Measurements from ENCODE around the gene TAMM41. TPM values are rescaled to one million over a fixed set of nuclear protein-coding genes. Genes with fewer than 3 reads are reported as not detected.
"Not testable (repeated sequence)": the region's sequence is repeated elsewhere in the genome, so short reads cannot be mapped to it uniquely, and the experiment has no call there.

The TAMM41 gene, protein sequence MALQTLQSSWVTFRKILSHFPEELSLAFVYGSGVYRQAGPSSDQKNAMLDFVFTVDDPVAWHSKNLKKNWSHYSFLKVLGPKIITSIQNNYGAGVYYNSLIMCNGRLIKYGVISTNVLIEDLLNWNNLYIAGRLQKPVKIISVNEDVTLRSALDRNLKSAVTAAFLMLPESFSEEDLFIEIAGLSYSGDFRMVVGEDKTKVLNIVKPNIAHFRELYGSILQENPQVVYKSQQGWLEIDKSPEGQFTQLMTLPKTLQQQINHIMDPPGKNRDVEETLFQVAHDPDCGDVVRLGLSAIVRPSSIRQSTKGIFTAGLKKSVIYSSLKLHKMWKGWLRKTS
- 10 to 100 TPM in 3 of 4 donors, 1 to 10 TPM in 1; 4.9 to 29.9 (median 19.1) TPM for total RNA-seq

DNA sequence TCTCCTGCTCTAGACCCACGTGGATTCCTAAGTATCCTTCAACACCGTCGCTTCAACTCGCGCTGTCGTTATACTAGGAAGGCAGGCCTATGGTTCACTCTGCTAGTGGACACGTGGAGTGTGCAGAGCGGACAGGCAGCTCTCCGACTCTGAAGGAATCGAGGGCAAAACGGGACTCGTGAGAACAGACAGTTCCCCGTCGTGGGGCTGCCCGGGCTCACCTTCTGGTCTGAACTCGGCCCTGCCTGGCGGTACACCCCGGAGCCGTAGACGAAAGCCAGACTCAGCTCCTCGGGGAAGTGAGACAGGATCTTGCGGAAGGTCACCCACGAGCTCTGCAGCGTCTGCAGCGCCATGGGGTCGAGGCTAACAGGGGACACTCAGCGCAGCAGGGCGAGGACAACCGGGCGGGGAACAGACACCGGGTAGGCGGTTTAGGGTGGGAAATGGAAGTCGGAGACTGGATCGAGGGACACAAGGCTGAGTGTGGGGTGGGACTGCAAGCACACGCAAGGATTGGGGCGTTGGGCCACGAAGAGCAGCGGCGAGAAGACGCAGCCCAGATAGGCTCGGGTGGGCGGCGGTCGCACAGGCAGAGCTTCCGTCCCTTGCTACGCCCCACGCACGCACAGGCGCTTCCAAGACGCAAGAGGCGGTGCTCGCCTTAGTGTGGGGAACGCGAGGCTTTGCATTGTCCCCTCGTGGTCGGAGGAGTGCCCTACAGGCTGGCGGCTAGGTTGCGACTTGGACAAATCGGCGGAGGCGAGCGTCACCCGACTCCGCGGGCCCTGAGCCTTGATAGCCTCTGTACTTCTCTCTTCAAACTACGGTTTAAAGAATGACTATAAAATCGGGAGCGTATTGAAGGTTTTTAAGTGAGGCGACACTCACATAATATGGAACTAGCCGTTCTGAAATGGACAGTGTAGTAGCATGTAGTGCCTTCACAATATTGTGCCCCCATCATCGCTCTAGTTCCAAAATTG, at the start of gene TAMM41:
Gene TAMM41 (minus strand): TSS at position 605 of the 986 bp plus-strand sequence. CDS start 249 bp downstream, at position 356.
- WGBS, 2 donors (ENCODE audit: low coverage in 1 of 2): 2 to 10% methylated on average over 7 to 64 of the region's 71 CpGs
- intact Hi-C loops (cut with DNase I; ENCODE audit: low total_unique reads) (no loop called here), in situ Hi-C loops (cut with MboI; ENCODE audit: low pct_ligation_motif_present in 1 of 4, low pct_unique_long_range_greater_than_20kb in 1 of 4, low sequenced_read_pairs in 3 of 4) (no loop called here)

DNA sequence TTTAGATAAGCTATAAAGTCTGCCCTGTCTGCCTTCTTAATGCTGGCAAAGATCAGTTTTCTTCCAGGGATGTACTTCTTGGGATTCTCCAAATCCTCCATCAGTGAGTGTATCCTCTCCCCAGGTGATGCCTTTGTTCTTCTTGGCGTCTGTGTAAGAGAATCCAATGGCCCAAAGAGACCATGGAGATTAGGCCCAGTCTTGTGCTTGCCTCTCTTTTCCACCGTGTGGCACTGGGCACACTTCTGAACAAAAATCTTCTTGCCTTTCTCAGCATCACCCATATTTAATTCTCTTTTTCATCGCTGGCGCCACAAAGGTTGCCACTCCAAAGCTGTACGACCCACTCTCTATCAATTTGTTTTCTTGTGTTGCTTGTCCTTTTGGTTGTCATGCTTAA, 32.2 kb upstream of the TAMM41 start:
- Histone ChIP-seq H3K27me3 (no peaks in the 10 kb centered on the region), H3K4me3 (no peak overlapping the region), H3K9me3 (no peaks in the 10 kb centered on the region), H3K27ac (no peak overlapping the region), H3K36me3 (no peaks in the 10 kb centered on the region), H3K4me1 (no peaks in the 10 kb centered on the region)
- DNase-seq: no peak
- TF ChIP-seq EP300 (IDR thresholded peaks at IDR 0.05; ENCODE audit: low read depth) (no peak), POLR2AphosphoS5 (IDR thresholded peaks at IDR 0.05) (no peak), POLR2A (IDR thresholded peaks at IDR 0.05) (no peak)
- TF ChIP-seq, protein P1, sequence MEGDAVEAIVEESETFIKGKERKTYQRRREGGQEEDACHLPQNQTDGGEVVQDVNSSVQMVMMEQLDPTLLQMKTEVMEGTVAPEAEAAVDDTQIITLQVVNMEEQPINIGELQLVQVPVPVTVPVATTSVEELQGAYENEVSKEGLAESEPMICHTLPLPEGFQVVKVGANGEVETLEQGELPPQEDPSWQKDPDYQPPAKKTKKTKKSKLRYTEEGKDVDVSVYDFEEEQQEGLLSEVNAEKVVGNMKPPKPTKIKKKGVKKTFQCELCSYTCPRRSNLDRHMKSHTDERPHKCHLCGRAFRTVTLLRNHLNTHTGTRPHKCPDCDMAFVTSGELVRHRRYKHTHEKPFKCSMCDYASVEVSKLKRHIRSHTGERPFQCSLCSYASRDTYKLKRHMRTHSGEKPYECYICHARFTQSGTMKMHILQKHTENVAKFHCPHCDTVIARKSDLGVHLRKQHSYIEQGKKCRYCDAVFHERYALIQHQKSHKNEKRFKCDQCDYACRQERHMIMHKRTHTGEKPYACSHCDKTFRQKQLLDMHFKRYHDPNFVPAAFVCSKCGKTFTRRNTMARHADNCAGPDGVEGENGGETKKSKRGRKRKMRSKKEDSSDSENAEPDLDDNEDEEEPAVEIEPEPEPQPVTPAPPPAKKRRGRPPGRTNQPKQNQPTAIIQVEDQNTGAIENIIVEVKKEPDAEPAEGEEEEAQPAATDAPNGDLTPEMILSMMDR (IDR thresholded peaks at IDR 0.05): no peak
- WGBS, 2 donors (ENCODE audit: low coverage in 1 of 2): 76 to 80% methylated on average over 3 to 5 of the region's 5 CpGs
- intact Hi-C loops (cut with DNase I; ENCODE audit: low total_unique reads) (no loop called here), in situ Hi-C loops (cut with MboI; ENCODE audit: low pct_ligation_motif_present in 1 of 4, low pct_unique_long_range_greater_than_20kb in 1 of 4, low sequenced_read_pairs in 3 of 4) (no loop called here)

More for the DNA sequence above, at the start of gene TAMM41:
- Histone ChIP-seq H3K27me3 (no peaks in the 10 kb centered on the region), H3K4me3 (peak within 1 kb of the TSS; percentile 54 to 94 (median 66)), H3K9me3 (no peaks in the 10 kb centered on the region), H3K27ac (peak within 1 kb of the TSS; percentile 86 to 96 (median 89)), H3K36me3 (peaks cover 0 to 18% (median under 1%) of the 10 kb centered on the region in 4 donors), H3K4me1 (peaks cover 2 to 21% (median 16%) of the 10 kb centered on the region in 4 donors)
- peak; percentile 87 for TF ChIP-seq POLR2A (IDR thresholded peaks at IDR 0.05)
- no peak for TF ChIP-seq EP300 (IDR thresholded peaks at IDR 0.05; ENCODE audit: low read depth)
- peak; percentile 71 to 92 (median 89) for TF ChIP-seq POLR2AphosphoS5 (IDR thresholded peaks at IDR 0.05)
- TF ChIP-seq, protein P1 (IDR thresholded peaks at IDR 0.05): peak; percentile 81 to 92 (median 83)
- peak; percentile 93 for DNase-seq

DNA sequence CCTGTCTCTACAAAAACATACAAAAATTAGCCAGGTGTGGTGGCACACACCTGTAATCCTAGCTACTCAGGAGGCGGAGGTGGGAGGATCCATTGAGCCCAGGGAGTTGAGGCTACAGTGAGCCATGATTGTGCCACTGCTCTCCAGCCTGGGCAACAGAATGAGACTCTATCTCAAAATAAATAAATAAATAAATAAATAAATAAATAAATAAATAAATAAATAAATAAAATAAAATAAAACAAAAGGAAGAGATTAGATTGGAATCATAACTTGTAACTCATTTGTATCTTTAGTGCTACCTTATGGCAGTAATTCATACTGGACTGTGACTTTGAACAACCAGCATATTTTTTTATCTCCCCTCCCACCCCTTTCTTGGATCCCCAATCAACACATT, 28.0 kb upstream of the TAMM41 start:
- WGBS, 2 donors (ENCODE audit: low coverage in 1 of 2): 88% methylated on average over 1 of the region's 1 CpG; no CpG with 5 or more reads in 1 of the 2 donors
- H3K9me3 ChIP-seq; H3K27me3 ChIP-seq; in situ Hi-C loops (cut with MboI; ENCODE audit: low pct_ligation_motif_present in 1 of 4, low pct_unique_long_range_greater_than_20kb in 1 of 4, low sequenced_read_pairs in 3 of 4); H3K4me1 ChIP-seq; DNase-seq; H3K27ac ChIP-seq; H3K36me3 ChIP-seq; H3K4me3 ChIP-seq; intact Hi-C loops (cut with DNase I; ENCODE audit: low total_unique reads): not testable (repeated sequence)

DNA sequence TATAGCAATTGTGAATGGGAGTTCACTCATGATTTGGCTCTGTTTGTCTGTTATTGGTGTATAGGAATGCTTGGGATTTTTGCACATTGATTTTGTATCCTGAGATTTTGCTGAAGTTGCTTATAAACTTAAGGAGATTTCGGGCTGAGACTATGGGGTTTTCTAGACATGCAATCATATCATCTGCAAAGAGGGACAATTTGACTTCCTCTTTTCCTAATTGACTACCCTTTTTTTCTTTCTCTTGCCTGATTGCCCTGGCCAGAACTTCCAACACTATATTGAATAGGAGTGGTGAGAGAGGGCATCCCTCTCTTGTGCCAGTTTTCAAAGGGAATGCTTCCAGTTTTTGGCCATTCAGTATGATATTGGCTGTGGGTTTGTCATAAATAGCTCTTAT, 17.1 kb upstream of the TAMM41 start:
- H3K4me3 ChIP-seq; H3K4me1 ChIP-seq; DNase-seq; H3K9me3 ChIP-seq; H3K27ac ChIP-seq; H3K36me3 ChIP-seq; in situ Hi-C loops (cut with MboI; ENCODE audit: low pct_ligation_motif_present in 1 of 4, low pct_unique_long_range_greater_than_20kb in 1 of 4, low sequenced_read_pairs in 3 of 4); intact Hi-C loops (cut with DNase I; ENCODE audit: low total_unique reads); H3K27me3 ChIP-seq: not testable (repeated sequence)
- 57 to 65% methylated on average over 1 of the region's 1 CpG for WGBS, 2 donors (ENCODE audit: low coverage in 1 of 2)

DNA sequence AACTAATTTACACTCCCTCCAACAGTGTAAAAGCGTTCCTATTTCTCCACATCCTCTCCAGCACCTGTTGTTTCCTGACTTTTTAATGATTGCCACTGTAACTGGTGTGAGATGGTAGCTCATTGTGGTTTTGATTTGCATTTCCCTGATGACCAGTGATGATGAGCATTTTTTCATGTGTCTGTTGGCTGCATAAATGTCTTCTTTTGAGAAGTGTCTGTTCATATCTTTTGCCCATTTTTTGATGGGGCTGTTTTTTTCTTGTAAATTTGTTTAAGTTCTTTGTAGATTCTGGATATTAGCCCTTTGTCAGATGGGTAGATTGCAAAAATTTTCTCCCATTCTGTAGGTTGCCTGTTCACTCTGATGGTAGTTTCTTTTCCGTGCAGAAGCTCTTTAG, 15.9 kb upstream of the TAMM41 start:
- WGBS, 2 donors (ENCODE audit: low coverage in 1 of 2): 88 to 92% methylated on average over 2 of the region's 2 CpGs
- H3K36me3 ChIP-seq; in situ Hi-C loops (cut with MboI; ENCODE audit: low pct_ligation_motif_present in 1 of 4, low pct_unique_long_range_greater_than_20kb in 1 of 4, low sequenced_read_pairs in 3 of 4); H3K27me3 ChIP-seq; intact Hi-C loops (cut with DNase I; ENCODE audit: low total_unique reads); H3K27ac ChIP-seq; H3K9me3 ChIP-seq; DNase-seq; H3K4me3 ChIP-seq; H3K4me1 ChIP-seq: not testable (repeated sequence)

DNA sequence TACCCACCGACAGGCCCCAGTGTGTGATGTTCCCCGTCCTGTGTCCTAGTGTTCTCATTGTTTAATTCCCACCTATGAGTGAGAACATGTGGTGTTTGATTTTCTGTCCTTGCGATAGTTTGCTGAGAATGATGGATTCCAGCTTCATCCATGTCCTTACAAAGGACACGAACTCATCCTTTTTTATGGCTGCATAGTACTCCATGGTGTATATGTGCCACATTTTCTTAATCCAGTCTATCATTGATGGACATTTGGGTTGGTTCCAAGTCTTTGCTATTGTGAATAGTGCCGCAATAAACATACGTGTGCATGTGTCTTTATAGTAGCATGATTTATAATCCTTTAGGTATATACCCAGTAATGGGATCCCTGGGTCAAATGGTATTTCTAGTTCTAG, 15.5 kb upstream of the TAMM41 start:
- DNase-seq; H3K27ac ChIP-seq; in situ Hi-C loops (cut with MboI; ENCODE audit: low pct_ligation_motif_present in 1 of 4, low pct_unique_long_range_greater_than_20kb in 1 of 4, low sequenced_read_pairs in 3 of 4); intact Hi-C loops (cut with DNase I; ENCODE audit: low total_unique reads); H3K9me3 ChIP-seq; H3K36me3 ChIP-seq; H3K27me3 ChIP-seq; H3K4me3 ChIP-seq; H3K4me1 ChIP-seq: not testable (repeated sequence)
- 95 to 100% methylated on average over 4 to 6 of the region's 6 CpGs for WGBS, 2 donors (ENCODE audit: low coverage in 1 of 2)

DNA sequence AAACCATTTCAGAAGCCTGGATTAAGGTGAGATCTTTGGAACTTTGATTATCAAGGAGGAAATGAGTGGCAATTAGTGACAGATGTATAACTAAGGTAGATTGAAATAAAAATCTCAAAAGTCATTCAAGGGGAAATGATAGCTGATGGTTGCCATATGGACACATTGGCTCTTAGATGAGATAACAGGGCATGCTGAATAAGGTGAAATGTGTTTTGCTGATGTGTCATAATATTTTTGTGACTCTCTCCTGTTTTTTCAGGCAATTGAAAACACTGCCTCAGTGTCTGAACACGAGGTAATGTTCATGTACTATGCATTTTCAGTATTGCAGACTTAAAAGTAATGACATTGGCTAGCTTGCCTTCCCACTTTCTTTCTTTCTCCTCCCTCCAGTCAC, 13.5 kb upstream of the TAMM41 start:
- in situ Hi-C loops (cut with MboI; ENCODE audit: low pct_ligation_motif_present in 1 of 4, low pct_unique_long_range_greater_than_20kb in 1 of 4, low sequenced_read_pairs in 3 of 4); H3K9me3 ChIP-seq; H3K4me1 ChIP-seq; H3K4me3 ChIP-seq; intact Hi-C loops (cut with DNase I; ENCODE audit: low total_unique reads); H3K27me3 ChIP-seq; H3K36me3 ChIP-seq; H3K27ac ChIP-seq; DNase-seq: not testable (repeated sequence)
- WGBS, 2 donors (ENCODE audit: low coverage in 1 of 2): 0 to 28% methylated on average over 1 of the region's 1 CpG

Data from transverse colon (tissue), 4 donors.